Activated T-helper 1 cell treated with anti-CD3 and anti-CD28 coated beads, Interleukin-2, amount 50 U/mL, for 16 hours (primary cell): Measurements from ENCODE around the gene KRTAP4-2.
"Not testable (repeated sequence)": the region's sequence is repeated elsewhere in the genome, so short reads cannot be mapped to it uniquely, and the experiment has no call there.

Source experiments
- DNase-seq, 2 donors: peaks; one replicate each; pipeline ENCODE4 v3.0.0-alpha.2; 2020; ENCODE audit warnings: low read depth in 1 of 2, low spot score in 1 of 2

Gene KRTAP4-2

DNA sequence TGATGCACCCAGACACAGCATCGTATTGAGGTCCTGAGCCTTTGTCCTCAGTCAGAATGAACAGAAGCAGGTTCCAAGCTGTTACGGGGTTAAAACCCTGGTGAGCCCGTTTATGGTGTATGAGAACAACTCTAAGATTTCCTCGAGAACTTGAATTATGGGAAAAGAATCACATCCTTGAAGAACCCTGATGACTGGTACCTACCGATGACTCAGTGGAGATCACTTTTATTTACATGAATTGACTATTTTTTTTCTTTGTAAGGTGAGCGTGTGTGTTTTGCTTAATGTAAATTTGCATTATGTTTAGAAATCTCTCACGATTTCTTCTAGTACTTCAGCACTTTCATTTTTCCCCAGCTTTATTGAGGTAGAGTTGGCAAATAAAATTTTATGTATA, 14.2 kb downstream of the KRTAP4-2 start:
- DNase-seq = no peak

DNA sequence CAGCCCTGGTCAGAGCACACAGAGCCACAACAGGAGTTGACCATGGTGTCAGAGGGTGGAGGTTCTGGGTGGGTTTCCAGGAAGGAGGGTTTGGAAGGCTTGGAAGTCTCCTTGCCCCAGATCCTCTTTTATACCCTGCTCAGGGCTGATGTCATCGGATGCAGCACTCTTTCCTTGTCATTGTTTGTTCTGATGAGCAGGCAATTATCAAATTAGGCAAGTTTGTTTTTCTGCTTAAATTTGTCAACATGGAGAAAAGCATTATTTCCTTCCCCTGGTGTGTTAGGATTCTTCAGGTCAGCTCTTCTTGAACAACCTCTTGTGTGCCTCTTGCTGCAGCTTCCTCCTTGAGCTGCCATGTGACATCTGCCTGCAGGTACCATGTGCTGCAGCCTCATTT, 17.4 kb downstream of the KRTAP4-2 start, which contains the start of gene KRTAP4-4:
Gene KRTAP4-4, minus strand, starts transcription at position 101 of the 400 bp plus-strand sequence. Its CDS starts 57 bp downstream, at position 44.
- no peak for DNase-seq

DNA sequence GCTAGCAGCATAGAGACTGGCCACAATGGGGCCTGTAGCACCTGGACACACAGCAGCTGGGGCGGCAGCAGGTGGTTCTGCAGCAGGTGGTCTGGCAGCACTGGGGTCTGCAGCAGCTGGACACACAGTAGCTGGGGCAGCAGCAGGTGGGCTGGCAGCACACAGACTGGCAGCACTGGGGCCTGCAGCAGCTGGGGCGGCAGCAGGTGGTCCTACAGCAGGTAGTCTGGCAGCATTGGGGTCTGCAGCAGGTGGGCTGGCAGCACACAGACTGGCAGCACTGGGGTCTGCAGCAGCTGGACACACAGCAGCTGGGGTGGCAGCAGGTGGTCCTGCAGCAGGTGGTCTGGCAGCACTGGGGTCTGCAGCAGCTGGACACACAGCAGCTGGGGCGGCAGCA, 17.8 kb downstream of the KRTAP4-2 start:
- DNase-seq = not testable (repeated sequence)

DNA sequence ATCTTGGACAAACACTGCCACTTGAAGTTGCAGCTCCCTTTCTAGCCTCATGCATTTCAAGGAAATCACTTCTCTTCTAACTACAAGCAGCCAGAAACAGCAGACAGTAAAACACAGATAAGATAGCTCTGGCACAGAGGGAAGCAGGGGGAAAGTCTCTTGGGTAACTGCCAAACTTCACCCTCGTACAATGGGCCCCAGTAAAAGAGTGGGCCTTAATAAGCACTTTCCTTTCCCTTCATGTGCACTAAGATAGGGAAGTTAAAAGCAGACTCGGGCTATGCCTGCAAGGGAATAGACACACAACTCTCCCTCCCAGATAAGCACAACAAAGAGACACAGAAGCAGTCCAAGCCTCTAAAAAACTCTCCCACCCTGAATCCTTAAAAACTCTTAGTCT, 24.2 kb downstream of the KRTAP4-2 start:
- no peak for DNase-seq

DNA sequence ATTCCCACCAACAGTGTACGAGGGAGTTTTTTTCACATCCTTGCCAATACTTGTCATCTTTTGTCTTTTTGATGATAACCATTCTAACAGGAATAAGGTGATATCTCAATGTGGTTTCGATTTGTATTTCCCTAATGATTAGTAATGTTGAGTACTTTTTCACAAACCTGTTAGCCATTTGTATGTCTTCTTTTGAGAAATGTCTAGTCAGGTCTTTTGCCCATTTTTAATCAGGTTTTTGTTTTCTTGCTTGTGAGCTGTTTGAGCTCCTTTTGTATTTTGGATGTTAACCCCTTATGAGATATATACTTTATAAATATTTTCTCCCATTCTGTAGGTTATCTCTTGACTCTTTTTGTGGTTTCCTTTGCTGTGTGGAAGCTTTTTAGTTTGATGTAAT, 26.5 kb downstream of the KRTAP4-2 start:
- no peak for DNase-seq

DNA sequence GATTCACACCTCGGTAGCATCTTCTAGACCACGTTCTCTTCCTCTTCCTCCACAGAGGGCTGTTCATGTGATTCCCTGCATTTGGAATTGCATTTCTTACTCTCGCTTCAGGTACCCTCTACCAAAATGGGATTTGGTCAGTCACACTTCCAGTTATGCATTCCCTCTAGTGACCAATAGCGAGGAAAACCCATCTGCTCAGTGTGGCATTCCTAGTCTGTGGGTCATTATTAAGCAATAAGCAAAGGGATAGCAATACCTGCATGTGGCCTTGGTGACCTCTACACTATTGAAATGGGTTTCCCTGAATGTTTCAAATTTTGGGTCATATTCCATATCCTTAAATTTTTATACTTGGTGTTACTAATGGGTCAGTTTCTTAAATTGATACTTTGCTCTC, 28.0 kb downstream of the KRTAP4-2 start:
- no peak for DNase-seq

DNA sequence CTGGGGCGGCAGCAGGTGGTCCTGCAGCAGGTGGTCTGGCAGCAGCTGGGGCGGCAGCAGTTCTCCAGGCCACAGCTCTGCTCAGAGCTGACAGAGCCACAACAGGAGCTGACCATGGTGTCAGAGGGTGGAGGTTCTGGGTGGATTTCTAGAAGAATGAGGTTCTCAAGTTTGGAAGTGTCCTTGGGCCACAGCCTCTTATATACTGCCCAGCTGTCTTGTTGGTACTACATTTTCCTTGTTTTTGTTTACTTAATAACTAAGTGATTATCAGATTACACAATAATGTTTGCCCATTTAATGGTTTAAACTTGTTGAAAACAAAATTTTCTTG, 28.4 kb downstream of the KRTAP4-2 start, which contains the start of gene KRTAP4-5:
Gene KRTAP4-5, minus strand, starts transcription at position 174 of the 334 bp plus-strand sequence. Its CDS starts 58 bp downstream, at position 116.
- DNase-seq = no peak

DNA sequence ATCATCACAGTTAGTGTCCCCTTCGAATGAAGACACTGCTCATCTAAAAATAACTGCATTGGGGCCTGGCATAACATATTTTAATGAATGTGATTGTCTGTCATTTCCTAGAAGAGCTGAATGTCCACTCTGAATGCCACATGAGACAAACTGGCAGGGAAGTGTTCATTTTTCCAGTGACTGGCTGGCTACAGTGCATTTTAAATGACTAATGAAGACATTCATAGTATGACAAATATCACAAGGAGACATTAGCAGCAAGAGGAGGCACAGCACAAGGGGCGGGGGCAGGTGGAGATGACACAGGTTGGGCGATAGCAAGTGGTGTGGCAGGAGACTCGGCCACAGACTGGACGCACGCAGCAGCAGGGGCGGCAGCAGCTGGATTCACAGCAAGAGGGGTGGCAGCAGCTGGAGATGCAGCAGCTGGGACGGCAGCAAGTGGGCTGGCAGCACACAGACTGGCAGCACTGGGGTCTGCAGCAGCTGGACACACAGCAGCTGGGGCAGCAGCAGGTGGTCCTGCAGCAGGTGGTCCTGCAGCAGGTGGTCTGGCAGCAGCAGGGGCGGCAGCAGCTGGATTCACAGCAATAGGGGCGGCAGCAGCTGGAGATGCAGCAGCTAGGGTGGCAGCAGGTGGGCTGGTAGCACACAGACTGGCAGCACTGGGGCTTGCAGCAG, 28.9 kb downstream of the KRTAP4-2 start:
- DNase-seq = not testable (repeated sequence)

DNA sequence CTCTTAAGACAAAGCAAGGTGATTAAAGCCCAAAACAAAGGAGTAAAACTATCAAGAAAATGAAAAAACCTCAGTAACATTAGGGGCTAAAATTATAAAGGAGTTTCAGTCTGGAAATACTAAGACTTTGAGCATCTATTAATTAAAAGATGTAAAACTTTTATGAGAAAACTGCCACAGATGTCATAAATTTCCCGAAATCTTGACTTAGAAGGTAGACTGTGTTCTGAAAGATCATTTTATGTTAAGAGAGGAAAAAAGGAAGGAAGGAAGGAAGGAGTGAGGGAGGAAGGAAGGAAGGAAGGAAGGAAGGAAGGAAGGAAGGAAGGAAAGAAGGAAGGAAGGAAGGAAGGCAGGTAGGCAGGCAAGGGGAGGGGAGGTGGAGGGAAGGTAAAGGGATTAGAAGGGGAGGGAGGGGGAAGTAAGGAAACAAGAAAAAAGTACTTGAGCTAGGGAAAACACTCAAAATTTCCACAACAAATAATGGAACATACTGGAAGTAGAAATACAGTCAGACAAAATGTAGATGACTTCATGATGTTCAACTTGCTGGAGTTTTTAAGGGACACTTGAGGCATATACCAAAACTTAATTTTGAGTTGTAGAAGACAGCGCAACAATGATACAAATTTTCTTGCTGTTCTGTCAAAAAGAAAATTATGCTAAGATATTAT, 30.4 kb downstream of the KRTAP4-2 start:
- DNase-seq = no peak

DNA sequence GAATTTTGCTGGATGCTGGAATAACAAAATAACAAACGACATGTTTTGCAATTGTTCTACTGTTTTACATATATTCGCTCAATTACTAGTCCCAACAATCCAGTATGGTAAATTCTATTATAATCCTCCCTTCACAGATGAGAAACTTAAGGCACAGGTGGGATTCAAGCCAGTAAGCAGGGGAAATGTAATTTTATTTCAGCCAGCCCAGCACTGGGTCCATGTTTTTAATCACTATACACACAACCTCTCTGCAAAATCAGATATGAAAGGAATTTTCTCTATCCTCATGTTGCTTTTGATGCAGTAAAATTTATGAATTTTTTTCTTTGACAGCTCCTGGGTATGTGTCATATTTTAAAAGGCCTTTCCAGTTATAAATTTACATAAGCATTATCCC, 32.8 kb downstream of the KRTAP4-2 start:
- no peak for DNase-seq

DNA sequence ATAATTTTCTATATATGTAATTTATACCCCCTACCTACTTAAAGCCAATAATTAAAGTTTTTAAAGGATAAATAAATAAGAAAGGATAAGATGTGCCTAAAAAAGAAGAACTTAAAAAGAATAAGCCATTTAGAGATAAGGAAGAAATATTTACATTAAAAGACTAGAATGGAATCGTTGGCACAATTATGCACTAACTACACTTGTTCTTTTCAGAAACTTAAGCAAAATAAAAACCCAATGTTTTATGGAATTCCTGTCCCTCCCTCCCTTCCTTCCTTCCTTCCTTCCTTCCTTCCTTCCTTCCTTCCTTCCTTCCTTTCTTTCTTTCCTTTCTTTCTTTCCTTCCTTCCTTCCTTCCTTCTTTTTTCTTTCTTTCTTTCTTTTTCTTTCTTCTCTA, 33.2 kb downstream of the KRTAP4-2 start:
- no peak for DNase-seq

DNA sequence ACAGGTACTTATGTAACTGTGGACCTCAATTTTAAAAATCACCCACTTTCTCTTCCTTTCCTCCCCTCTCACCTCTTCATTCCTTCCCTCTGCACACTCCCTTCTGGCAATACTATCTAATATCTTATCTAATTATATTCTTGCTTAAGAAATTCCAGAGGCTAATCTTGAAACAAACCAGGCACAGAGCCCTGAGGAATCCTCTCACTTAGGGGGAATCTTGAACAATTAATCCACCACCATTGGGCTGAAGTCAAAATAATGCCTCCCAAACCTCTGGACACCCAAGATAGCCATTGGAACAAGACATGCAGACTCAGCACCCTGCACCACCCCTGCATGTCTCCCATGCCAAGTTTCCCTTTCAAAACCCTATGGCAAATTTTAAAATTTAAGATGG, 36.7 kb downstream of the KRTAP4-2 start:
- no peak for DNase-seq

DNA sequence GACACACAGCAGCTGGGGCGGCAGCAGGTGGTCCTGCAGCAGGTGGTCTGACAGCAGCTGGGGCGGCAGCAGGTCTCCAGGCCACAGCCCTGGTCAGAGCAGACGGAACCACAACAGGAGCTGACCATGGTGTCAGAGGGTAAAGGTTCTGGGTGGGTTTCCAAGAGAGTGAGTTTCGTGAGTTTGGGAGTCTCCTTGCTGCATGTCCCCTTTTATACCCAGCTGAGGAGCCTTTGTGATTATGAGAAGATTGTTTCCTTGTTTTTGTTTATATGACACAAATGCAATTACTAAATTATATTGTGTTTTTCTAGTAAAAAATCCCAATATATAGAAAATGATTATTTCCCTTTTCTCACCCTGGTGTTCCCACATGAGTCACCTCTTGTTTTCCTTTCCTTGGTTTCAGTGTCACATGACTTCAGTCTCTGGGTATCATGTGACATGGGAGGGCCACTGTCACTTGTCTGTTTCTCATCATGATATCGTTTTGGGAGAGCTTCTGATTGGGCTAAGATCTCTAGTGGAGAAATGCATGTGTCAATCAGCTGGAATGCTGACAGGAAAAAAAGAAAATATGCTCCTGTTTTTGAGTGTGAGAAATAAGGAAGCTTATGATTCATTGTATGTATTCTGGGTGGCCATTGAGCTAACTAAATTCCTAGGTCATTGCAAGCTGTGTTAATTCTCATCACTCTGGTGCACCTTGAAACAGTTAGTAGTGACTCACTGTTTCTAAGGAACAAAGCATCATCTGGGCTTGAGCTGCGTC, 37.5 kb downstream of the KRTAP4-2 start, which contains the start of gene KRTAP4-6:
Gene KRTAP4-6, minus strand, starts transcription at position 185 of the 772 bp plus-strand sequence. Its CDS starts 57 bp downstream, at position 128.
- DNase-seq = no peak

DNA sequence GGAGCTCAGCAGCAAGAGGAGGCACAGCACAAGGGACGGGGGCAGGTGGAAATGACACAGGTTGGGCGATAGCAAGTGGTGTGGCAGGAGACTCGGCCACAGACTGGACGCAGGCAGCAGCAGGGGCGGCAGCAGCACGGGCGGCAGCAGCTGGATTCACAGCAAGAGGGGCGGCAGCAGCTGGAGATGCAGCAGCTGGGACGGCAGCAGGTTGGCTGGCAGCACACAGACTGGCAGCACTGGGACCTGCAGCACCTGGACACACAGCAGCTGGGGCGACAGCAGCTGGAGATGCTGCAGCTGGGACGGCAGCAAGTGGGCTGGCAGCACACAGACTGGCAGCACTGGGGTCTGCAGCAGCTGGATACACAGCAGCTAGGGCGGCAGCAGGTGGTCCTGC, 38.2 kb downstream of the KRTAP4-2 start:
- not testable (repeated sequence) for DNase-seq

DNA sequence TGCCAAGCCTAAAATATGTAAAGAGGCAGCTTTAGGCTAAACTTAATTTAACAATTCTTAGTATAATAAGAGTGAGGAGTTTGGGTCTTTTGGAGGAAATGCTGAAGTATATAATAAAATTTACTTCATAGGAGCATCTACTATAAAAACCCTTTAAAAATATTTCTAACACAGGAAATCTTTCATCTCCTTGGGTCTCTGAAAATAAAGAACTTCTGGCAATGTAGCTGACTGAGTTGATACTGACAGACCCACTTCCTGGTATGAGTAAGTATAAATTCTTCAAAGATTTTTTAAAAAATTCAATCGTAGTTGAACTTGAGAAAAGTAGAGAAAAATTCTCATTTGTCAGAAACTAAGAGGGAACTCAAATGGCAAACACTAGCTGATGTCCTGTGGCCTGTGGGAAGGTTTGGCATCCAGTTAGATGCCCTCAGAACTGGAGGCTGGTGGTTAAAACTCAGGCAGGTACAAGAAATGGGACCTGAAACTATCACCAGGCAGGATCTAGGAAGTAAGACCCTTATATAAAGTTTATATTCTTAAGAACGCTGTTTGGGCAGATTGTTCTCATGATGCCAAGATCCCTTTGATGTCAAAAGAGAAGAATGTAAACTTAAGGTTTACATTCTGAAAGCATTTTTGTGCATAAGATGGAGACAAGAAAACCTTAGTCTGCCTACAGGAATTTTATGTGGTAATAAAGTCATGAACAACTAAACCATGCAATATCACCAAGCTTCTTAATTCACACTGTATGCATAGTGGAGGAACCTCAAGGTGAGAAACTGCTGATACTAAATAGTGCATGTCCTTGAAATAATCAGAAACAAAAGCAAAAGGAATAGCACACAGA, 43.9 kb downstream of the KRTAP4-2 start:
- DNase-seq = no peak

DNA sequence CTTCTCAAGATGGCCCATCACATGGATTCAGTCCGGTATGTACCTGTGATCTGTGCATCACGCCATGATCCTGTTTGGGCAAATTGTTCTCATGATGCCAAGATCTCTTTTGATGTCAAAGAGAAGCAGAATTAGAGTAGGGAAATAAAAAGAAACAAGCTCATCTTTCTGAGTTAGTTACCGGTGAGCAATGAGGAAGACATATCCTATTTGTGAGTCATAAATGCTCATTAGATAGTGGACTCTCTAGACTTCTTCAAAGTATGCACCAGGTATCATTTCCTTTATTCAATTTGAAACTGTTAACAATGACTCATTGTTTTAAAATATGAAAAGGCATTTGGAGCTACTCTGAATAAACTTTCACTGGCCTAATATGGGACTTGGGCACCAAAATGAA, 46.0 kb downstream of the KRTAP4-2 start:
- no peak for DNase-seq
